Osteoblast (primary cell): ENCODE measurements around the gene OSBP2. TPM values are rescaled to one million over a fixed set of nuclear protein-coding genes. Genes with fewer than 3 reads are reported as not detected.

ENCODE experiments used
- DNase-seq: peaks from one replicate; pipeline ENCODE4 v3.0.0; 2011; ENCODE audit warnings: low spot score, mixed read lengths; ENCODE audit not compliant: insufficient read length; ENCODE audit errors: missing footprints
- H2AFZ ChIP-seq: 2 replicates; pipeline ENCODE4 v1.6.0; 2011; ENCODE audit warnings: mild to moderate bottlenecking, low read length
- H3K27ac ChIP-seq: 2 replicates; pipeline ENCODE4 v1.5.1; 2011; ENCODE audit warnings: mild to moderate bottlenecking, low read depth, low read length, moderate library complexity
- H3K27me3 ChIP-seq: 2 replicates; pipeline ENCODE4 v1.6.0; 2012; ENCODE audit warnings: mild to moderate bottlenecking, control low read depth, inconsistent platforms, low read length, moderate library complexity; ENCODE audit not compliant: insufficient read depth
- H3K36me3 ChIP-seq: 2 replicates; pipeline ENCODE4 v1.5.1; 2011; ENCODE audit warnings: mild to moderate bottlenecking, low read length, control low read depth, moderate library complexity; ENCODE audit not compliant: insufficient read depth
- H3K4me1 ChIP-seq: 2 replicates; pipeline ENCODE4 v1.5.1; 2011; ENCODE audit warnings: mild to moderate bottlenecking, low read length, control low read depth, moderate library complexity; ENCODE audit not compliant: insufficient read depth
- H3K4me2 ChIP-seq: 2 replicates; pipeline ENCODE4 v1.6.0; 2011; ENCODE audit warnings: mild to moderate bottlenecking, low read length; ENCODE audit not compliant: insufficient read depth
- H3K4me3 ChIP-seq: fragments of 200-600 bp; sonication (generic); 3 replicates; pipeline ENCODE4 v1.5.1; 2012; ENCODE audit warnings: mild to moderate bottlenecking, low read length, inconsistent platforms; ENCODE audit not compliant: insufficient read depth
- H3K79me2 ChIP-seq: 2 replicates; pipeline ENCODE4 v1.6.0; 2012; ENCODE audit warnings: mild to moderate bottlenecking, low read length, control low read depth, inconsistent platforms; ENCODE audit not compliant: insufficient read depth
- H3K9me3 ChIP-seq: 2 replicates; pipeline ENCODE4 v1.5.1; 2011; ENCODE audit warnings: low read depth, low read length, control low read depth
- H4K20me1 ChIP-seq: 2 replicates; pipeline ENCODE4 v1.6.0; 2012; ENCODE audit warnings: mild to moderate bottlenecking, low read length, control low read depth; ENCODE audit not compliant: insufficient read depth
- total RNA-seq: library from RNA; depleted of rRNA; stranded (reverse); fragments of >200 nt; gene quantifications from 2 replicates; pipeline ENCODE4 v1.2.3, GENCODE V29; 2012
- TF ChIP-seq, protein P1 (sequence below): IDR thresholded peaks from 2 replicates; pipeline ENCODE4 v1.5.1; 2011; ENCODE audit warnings: mild to moderate bottlenecking, low read depth, low read length, moderate library complexity; ENCODE audit errors: extremely low read depth

The OSBP2 gene
- total RNA-seq, 1 donor = 4.3 TPM

DNA sequence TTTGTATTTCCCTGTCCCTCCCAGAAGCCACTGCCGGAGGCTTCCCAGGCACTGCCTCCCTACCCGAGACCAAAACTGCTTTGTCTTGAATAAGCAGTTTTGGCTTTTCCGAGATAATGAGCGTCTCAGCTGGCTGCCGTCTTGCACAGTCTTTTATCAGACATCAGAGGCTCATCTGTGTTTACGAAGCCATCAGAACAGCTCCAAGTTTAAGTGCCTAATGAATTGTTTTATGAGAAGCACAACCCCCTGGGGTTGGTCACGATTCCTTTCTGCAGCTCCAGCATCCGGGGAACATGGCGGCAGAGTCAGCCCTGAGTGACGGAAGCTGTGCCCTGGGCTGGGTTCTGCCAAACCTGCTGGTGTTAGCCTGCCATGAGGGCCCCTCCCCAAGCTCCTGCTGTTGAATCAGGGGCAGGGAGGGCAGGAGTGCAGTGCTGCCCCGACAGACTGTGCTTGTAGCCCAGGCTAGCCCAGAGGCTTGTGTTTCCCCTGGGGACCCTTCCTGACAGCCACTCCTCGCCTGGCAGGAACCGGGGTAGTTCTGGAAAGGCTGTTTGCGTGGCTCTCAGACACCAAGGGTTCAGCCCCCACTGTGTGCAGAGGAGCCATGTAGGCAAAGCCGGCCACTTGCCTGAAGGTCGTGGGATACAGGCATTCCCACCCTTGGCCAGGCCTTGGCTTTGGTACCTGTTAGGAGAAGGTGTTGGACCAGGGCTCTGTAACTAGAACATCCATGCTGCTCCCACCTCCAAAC is 177.8 kb downstream of the OSBP2 start:
- peak; percentile 53 for DNase-seq
- no peak overlapping the region for H3K27ac ChIP-seq
- no peaks in the 10 kb centered on the region for H3K79me2 ChIP-seq
- no peak overlapping the region for H3K4me3 ChIP-seq
- H3K4me2 ChIP-seq = no peak overlapping the region
- no peaks in the 10 kb centered on the region for H3K36me3 ChIP-seq
- TF ChIP-seq, protein P1, sequence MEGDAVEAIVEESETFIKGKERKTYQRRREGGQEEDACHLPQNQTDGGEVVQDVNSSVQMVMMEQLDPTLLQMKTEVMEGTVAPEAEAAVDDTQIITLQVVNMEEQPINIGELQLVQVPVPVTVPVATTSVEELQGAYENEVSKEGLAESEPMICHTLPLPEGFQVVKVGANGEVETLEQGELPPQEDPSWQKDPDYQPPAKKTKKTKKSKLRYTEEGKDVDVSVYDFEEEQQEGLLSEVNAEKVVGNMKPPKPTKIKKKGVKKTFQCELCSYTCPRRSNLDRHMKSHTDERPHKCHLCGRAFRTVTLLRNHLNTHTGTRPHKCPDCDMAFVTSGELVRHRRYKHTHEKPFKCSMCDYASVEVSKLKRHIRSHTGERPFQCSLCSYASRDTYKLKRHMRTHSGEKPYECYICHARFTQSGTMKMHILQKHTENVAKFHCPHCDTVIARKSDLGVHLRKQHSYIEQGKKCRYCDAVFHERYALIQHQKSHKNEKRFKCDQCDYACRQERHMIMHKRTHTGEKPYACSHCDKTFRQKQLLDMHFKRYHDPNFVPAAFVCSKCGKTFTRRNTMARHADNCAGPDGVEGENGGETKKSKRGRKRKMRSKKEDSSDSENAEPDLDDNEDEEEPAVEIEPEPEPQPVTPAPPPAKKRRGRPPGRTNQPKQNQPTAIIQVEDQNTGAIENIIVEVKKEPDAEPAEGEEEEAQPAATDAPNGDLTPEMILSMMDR = no peak
- H3K9me3 ChIP-seq = no peaks in the 10 kb centered on the region
- H3K27me3 ChIP-seq = no peaks in the 10 kb centered on the region
- peaks cover 7% of the 10 kb centered on the region for H3K4me1 ChIP-seq
- H4K20me1 ChIP-seq = peaks cover 2% of the 10 kb centered on the region
- H2AFZ ChIP-seq = no peak overlapping the region

DNA sequence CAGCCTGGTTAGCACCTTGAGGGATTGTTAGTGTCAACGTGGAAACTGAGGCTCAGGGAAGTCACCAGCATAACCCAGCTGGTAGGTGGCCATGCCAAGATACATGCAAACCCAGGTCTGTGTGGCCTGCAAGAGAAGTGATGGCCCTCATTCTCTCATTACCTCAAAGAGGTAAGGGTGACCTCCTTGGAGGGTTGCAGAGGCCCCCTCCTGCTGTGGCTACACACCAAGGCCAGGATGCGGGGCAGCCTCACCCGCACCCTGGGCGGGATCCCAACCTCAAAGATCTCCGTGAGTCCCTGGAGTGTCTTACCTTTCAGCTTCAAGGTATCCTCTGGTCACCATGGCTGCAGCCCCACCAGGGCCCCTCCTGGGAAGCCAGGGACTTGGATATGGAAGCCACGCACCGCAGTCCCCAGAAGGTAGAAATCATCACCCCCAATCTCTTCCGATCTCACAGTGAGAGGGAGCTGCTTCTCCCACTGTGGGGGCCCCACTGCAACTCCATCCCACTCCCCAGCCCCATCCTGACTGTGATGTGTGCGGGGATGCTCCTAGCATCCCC is 178.5 kb downstream of the OSBP2 start:
- H3K36me3 ChIP-seq = no peaks in the 10 kb centered on the region
- H3K27ac ChIP-seq = no peak overlapping the region
- no peak overlapping the region for H3K4me2 ChIP-seq
- no peaks in the 10 kb centered on the region for H3K79me2 ChIP-seq
- no peaks in the 10 kb centered on the region for H3K9me3 ChIP-seq
- H3K4me1 ChIP-seq = peaks cover 7% of the 10 kb centered on the region
- H4K20me1 ChIP-seq = peaks cover 3% of the 10 kb centered on the region
- DNase-seq = peak; percentile 51
- no peak overlapping the region for H2AFZ ChIP-seq
- no peaks in the 10 kb centered on the region for H3K27me3 ChIP-seq
- TF ChIP-seq, protein P1 = no peak
- H3K4me3 ChIP-seq = no peak overlapping the region

DNA sequence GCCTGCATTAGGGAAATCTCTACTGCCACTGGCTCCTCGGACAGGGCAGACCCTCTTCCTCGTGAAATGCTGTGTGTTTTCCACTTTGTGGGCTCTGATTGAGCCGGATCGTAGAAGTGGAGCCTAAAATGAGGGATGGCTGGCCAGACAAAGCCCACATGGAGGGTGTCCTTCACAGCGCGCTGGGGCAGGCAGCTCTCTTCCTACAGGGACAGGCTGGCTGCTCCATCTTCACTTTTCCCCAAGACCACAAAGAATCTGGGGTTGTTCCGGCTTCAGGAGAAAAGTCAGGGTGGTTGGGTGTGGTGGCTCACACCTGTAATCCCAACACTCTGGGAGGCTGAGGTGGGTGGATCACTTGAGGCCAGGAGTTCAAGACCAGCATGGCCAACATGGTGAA is 179.0 kb downstream of the OSBP2 start:
- TF ChIP-seq, protein P1 = no peak
- no peaks in the 10 kb centered on the region for H3K27me3 ChIP-seq
- H4K20me1 ChIP-seq = peaks cover 3% of the 10 kb centered on the region
- H3K36me3 ChIP-seq = no peaks in the 10 kb centered on the region
- H3K79me2 ChIP-seq = no peaks in the 10 kb centered on the region
- no peak overlapping the region for H3K4me2 ChIP-seq
- no peaks in the 10 kb centered on the region for H3K9me3 ChIP-seq
- peaks cover 6% of the 10 kb centered on the region for H3K4me1 ChIP-seq
- DNase-seq = peak; percentile 87
- H2AFZ ChIP-seq = no peak overlapping the region
- H3K4me3 ChIP-seq = no peak overlapping the region
- H3K27ac ChIP-seq = no peak overlapping the region
